Endothelial cell of umbilical vein (primary cell): ENCODE results near the gene EML1. TPM values are rescaled to one million over a fixed set of nuclear protein-coding genes. Genes with fewer than 3 reads are reported as not detected.

Source experiments
- BruUV-seq: library from RNA; stranded (reverse); fragments of 400-500 nt; replicated peaks from 2 replicates; lab custom pipeline; 2021; lab: Mats Ljungman, UMichigan
- CTCF ChIA-PET: fragments of 300-600, 350-600 bp; sonication (Branson Sonifier 250); formaldehyde crosslinking; loops from one replicate; lab custom pipeline; 2021; ENCODE audit warnings: antibody characterized with exemption, inconsistent platforms; lab: Charles Lee
- POLR2A ChIA-PET: fragments of 300-600, 350-600 bp; sonication (Branson Sonifier 250); formaldehyde crosslinking; loops from one replicate; lab custom pipeline; 2021; ENCODE audit warnings: antibody characterized with exemption, inconsistent platforms; lab: Charles Lee
- DNase-seq: peaks from one replicate; pipeline ENCODE4 v3.0.0-alpha.2; 2011; ENCODE audit warnings: low read depth, low spot score
- FAIRE-seq: peaks from 2 replicates; lab custom pipeline; 2011; peaks lifted over from hg19 to GRCh38; lab: Jason Lieb, UNC
- H2AFZ ChIP-seq: 2 replicates; pipeline ENCODE4 v1.6.0; 2012; ENCODE audit warnings: low read depth, low read length, control low read depth, inconsistent platforms
- H3K27ac ChIP-seq: 2 replicates; pipeline ENCODE4 v1.5.1; 2011; ENCODE audit warnings: low read depth, mild to moderate bottlenecking, control low read depth, low read length, moderate library complexity; ENCODE audit not compliant: insufficient read depth
- H3K27me3 ChIP-seq, 2 experiments: 2 replicates each; pipeline versions ENCODE4 v1.6.0 to v1.6.1; 2011; ENCODE audit warnings: low read length in 2 of 2, mixed read lengths in 1 of 2; ENCODE audit not compliant: control insufficient read depth in 2 of 2, insufficient read depth in 2 of 2
- H3K36me3 ChIP-seq, 2 experiments: 2 replicates in 1 of 2; 3 replicates in 1 of 2; pipeline ENCODE4 v1.5.1; 2011; ENCODE audit warnings: low read length in 2 of 2, mild to moderate bottlenecking in 1 of 2, moderate library complexity in 1 of 2; ENCODE audit not compliant: control insufficient read depth in 2 of 2, insufficient read depth in 2 of 2; ENCODE audit errors: extremely low read depth in 1 of 2
- H3K4me1 ChIP-seq: 3 replicates; pipeline ENCODE4 v1.5.1; 2011; ENCODE audit warnings: mild to moderate bottlenecking, low read length; ENCODE audit not compliant: control insufficient read depth, insufficient read depth; ENCODE audit errors: extremely low read depth
- H3K4me2 ChIP-seq: 2 replicates; pipeline ENCODE4 v1.6.1; 2011; ENCODE audit warnings: low read length, control low read depth, mixed read lengths; ENCODE audit not compliant: insufficient read depth
- H3K4me3 ChIP-seq, 3 experiments: fragments of 200-600 bp in 1 of 3; sonication (generic), shearing (Covaris generic) in 1 of 3; replicated peaks in 1 of 3; 2 replicates each; pipeline ENCODE4 v1.5.1; 2011 to 2016; ENCODE audit warnings: control low read depth in 3 of 3, low read length in 3 of 3, mild to moderate bottlenecking in 2 of 3, inconsistent platforms in 1 of 3, low read depth in 1 of 3, moderate library complexity in 1 of 3; ENCODE audit not compliant: insufficient read depth in 1 of 3
- H3K79me2 ChIP-seq: 2 replicates; pipeline ENCODE4 v1.6.0; 2012; ENCODE audit warnings: low read length, inconsistent platforms; ENCODE audit not compliant: control insufficient read depth, insufficient read depth
- H3K9ac ChIP-seq: replicated peaks from 2 replicates; pipeline ENCODE3; 2011; ENCODE audit warnings: low read length, control low read depth; ENCODE audit not compliant: insufficient read depth; ENCODE audit errors: extremely low read depth
- H3K9me1 ChIP-seq: replicated peaks from 3 replicates; pipeline ENCODE4 v1.6.0; 2011; ENCODE audit warnings: mild to moderate bottlenecking, low read length; ENCODE audit not compliant: control insufficient read depth, insufficient read depth; ENCODE audit errors: extremely low read depth
- H3K9me3 ChIP-seq: replicated peaks from 2 replicates; pipeline ENCODE4 v1.5.1; 2012; ENCODE audit warnings: low read length, inconsistent platforms; ENCODE audit not compliant: control insufficient read depth, insufficient read depth
- H4K20me1 ChIP-seq: replicated peaks from 2 replicates; pipeline ENCODE3; 2011; ENCODE audit warnings: mild to moderate bottlenecking, low read length; ENCODE audit not compliant: control insufficient read depth, insufficient read depth; ENCODE audit errors: extremely low read depth
- CTCF ChIP-seq, 2 donors: IDR thresholded peaks; 1 replicate in 1 of 2; 2 replicates in 1 of 2; pipeline ENCODE4 v1.5.1; 2011; ENCODE audit warnings: low read length in 2 of 2, mild to moderate bottlenecking in 2 of 2, moderate library complexity in 2 of 2, control low read depth in 1 of 2, inconsistent platforms in 1 of 2, low read depth in 1 of 2; ENCODE audit not compliant: insufficient read depth in 1 of 2; ENCODE audit errors: extremely low read depth in 1 of 2
- EZH2 ChIP-seq: IDR thresholded peaks from 2 replicates; pipeline ENCODE4 v1.6.1; 2012; ENCODE audit warnings: borderline replicate concordance, low read depth, mild to moderate bottlenecking, moderate library complexity, low read length, inconsistent platforms; ENCODE audit not compliant: severe bottlenecking
- FOS ChIP-seq: IDR thresholded peaks from 2 replicates; pipeline ENCODE4 v1.6.1; 2011; ENCODE audit warnings: mild to moderate bottlenecking, low read length, moderate library complexity, borderline replicate concordance; ENCODE audit not compliant: insufficient read depth
- GATA2 ChIP-seq: IDR thresholded peaks from 2 replicates; pipeline ENCODE4 v1.7.0; 2011; ENCODE audit warnings: low read depth, mild to moderate bottlenecking, moderate library complexity, mixed read lengths, low read length; ENCODE audit not compliant: insufficient read length, insufficient read depth
- JUN ChIP-seq: IDR thresholded peaks from 2 replicates; pipeline ENCODE4 v1.6.1; 2011; ENCODE audit warnings: borderline replicate concordance, low read depth; ENCODE audit not compliant: insufficient read length, insufficient read depth
- MAX ChIP-seq: IDR thresholded peaks from 2 replicates; pipeline ENCODE4 v1.6.1; 2011; ENCODE audit not compliant: insufficient read depth, insufficient read length
- MYC ChIP-seq: IDR thresholded peaks from one replicate; pipeline ENCODE4 v1.6.1; 2011; ENCODE audit warnings: mild to moderate bottlenecking, low read depth, low read length
- POLR2A ChIP-seq: IDR thresholded peaks from 2 replicates; pipeline ENCODE4 v1.6.1; 2012; ENCODE audit warnings: low read depth, mild to moderate bottlenecking, control low read depth, low read length
- POLR2AphosphoS5 ChIP-seq: IDR thresholded peaks from 2 replicates; pipeline ENCODE4 v1.6.1; 2012; ENCODE audit warnings: low read depth, mild to moderate bottlenecking, control low read depth, low read length, moderate library complexity; ENCODE audit not compliant: insufficient read depth
- dilution Hi-C: fragments of 300-500 bp; cut with MboI; formaldehyde crosslinking; loops from one replicate; pipeline ENCODE4 v1.15.0; 2019; ENCODE audit warnings: low sequenced_read_pairs; ENCODE audit not compliant: extremely low pct_ligation_motif_present
- intact Hi-C: fragments of 100-400 bp; cut with micrococcal nuclease; formaldehyde crosslinking; loops from one replicate; pipeline ENCODE4 v1.10.0; 2022
- polyA plus RNA-seq, 4 experiments: library from polyadenylated mRNA; depleted of rRNA in 3 of 4; stranded (reverse) in 3 of 4; unstranded in 1 of 4; fragments of >200 nt; gene quantifications; 2 replicates each; pipeline versions ENCODE4 v1.2.1 to v1.2.3, GENCODE V29; 2011 to 2012; ENCODE audit warnings: missing spikeins in 1 of 4
- total RNA-seq: library from RNA; stranded (reverse); gene quantifications from 2 replicates; pipeline ENCODE4 v1.2.3, GENCODE V29; 2021

The EML1 gene
- total and polyA plus RNA-seq, 2 donors (not counting 3 experiments of a cell fraction or from before 2014, with no cell fraction given) = 22.9 to 33.0 TPM

- no peak overlapping the region for H3K9ac ChIP-seq
- H3K79me2 ChIP-seq = no peaks in the 10 kb centered on the region
- ChIA-PET POLR2A (no interaction called here), CTCF (no interaction called here)
- no peak for DNase-seq
- H3K27ac ChIP-seq = no peak overlapping the region
- intact Hi-C loops (no loop called here), dilution Hi-C loops (no loop called here)
- no peak overlapping the region for H3K4me2 ChIP-seq
- H3K27me3 ChIP-seq = no peaks in the 10 kb centered on the region
- no peak for TF ChIP-seq POLR2A
- no peak for TF ChIP-seq POLR2AphosphoS5
- no peak for TF ChIP-seq FOS
- no peak for TF ChIP-seq MYC
- TF ChIP-seq JUN = no peak
- no peak for TF ChIP-seq GATA2
- no peak for TF ChIP-seq EZH2
- TF ChIP-seq CTCF (IDR thresholded peaks at IDR 0.05; ENCODE audit: extremely low read depth in 1 of 2, insufficient read depth in 1 of 2, low read depth in 1 of 2, low read length in 2 of 2) = no peak
- TF ChIP-seq MAX = no peak
- no peak overlapping the region for H2AFZ ChIP-seq
- FAIRE-seq = no peak
- no TSS peak for BruUV-seq
- H3K9me3 ChIP-seq = no peaks in the 10 kb centered on the region
- H3K4me3 ChIP-seq = no peak overlapping the region
- no peaks in the 10 kb centered on the region for H4K20me1 ChIP-seq
- H3K36me3 ChIP-seq = no peaks in the 10 kb centered on the region
- no peaks in the 10 kb centered on the region for H3K4me1 ChIP-seq
- H3K9me1 ChIP-seq = no peaks in the 10 kb centered on the region
These were observed 31.6 kb downstream of the EML1 start for GRCh38 chr14:99824776-99825175.
